ENCODE results near the gene MAJIN.

Gene MAJIN

GRCh38 chr11:64929625-64930024 lies 42.3 kb downstream of the MAJIN start:
- DNase-seq, result no peak

DNA sequence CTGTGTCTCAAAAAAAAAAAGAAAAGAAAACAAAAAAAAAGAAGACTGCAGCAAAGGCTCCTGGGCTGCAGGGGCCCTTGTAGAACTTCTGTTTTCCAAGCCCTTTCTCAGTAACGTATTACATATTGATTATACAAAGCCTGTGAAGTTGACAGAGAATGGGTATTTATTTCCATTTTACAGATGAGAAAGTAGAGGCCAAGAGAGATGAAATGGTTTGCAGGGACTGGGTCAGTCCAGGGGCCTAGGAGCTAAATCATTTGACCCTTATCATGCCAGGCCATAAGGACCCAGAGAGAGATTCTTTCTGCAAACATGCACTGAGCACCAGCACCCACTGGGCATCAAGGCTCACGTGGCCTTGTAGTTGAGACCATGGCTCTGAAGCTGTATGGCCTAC lies 43.0 kb downstream of the MAJIN start:
- no peak for DNase-seq

GRCh38 chr11:64926689-64927088 lies 45.2 kb downstream of the MAJIN start:
- DNase-seq, result no peak

DNA sequence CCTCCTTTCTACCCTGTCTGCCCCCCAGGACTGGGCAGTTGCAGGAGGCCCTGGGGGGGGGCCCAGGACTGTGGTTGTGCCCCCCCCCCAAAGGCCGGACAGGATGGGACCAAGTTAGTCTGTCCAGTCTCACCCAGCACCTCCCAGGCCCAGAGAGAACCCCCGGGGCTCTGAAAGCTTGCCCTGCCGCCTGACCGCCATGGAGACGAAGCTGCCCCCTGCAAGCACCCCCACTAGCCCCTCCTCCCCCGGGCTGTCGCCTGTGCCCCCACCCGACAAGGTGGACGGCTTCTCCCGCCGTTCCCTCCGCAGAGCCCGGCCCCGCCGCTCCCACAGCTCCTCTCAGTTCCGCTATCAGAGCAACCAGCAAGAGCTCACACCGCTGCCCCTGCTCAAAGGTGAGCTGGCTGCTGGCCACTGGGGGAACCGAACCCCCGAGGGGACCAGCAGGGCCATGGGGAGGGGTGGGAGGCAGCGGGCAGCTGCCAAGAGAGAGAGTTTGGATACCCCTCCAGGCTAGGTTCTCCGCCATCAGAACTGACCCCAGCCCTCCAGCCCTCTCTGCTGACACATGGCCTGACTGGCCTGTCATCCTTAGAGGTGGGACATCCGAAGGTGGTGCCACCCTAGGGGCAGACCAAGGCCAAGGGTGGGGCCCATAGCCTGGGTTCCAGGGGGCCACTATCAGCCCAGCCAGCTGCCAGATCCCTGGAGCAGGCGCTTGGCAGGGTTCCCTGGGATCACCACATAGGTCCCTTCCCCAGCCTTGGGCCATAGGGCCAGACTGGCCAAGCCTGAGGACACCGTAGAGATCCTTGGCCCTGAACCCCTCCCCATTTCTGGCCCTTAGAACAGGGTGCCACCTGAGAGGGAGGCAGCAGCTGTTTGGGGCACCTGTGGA lies 46.1 kb downstream of the MAJIN start:
- peak; percentile 23 for DNase-seq

GRCh38 chr11:64924910-64925284 lies 47.0 kb downstream of the MAJIN start:
- DNase-seq, result peak; percentile 44

DNA sequence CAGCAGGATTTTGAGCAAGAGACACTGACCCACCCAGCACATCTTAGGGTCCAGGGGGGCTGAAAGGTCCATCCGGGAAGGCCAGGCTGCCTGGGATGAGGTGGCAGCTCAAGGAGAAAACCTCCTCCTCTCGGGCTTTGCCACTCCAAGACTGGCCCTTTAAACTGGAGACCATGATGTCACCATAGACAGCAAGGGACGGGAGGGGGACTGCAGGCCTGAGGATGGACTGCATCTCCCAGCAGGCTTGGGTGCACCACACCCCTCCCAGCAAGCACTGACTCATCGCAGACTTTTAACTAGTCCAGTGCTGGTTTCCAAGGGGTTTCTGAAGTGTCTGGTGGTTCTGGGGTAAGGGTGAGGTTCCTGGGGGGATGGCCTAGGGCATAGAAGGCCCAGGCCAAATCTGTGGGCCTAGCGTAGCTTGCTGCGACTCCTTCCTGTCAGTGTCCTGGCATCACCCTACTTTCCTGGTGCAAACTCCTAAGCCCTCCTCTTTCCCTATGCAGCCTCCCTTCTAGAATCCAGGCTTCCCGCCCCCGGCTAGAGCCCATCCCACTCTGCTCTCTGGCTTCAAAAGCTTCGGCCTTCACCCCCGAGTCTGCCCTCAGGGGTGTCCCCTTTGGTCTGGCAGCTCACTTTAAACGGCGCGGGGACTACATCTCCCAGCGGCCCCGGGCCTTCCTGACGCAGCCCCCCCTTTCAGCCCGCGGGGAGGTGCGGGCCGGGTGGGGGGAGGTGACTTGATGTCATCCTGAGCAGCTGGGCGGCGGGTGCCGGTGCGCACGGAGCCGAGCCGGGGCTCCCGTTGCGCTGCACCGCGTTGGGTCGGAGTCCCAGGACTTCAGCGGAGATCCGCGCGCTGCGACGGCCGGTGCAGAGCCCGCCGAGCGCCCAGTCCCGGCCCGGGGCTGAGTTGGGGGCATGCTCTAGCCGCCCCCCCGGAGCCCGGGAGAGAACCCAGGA lies 47.7 kb downstream of the MAJIN start, which contains the start of gene PPP2R5B:
PPP2R5B (plus strand) TSS at position 746 of the 966 bp plus-strand sequence. CDS start 1,046 bp downstream, outside the sequence.
- DNase-seq, result peak; percentile 95

DNA sequence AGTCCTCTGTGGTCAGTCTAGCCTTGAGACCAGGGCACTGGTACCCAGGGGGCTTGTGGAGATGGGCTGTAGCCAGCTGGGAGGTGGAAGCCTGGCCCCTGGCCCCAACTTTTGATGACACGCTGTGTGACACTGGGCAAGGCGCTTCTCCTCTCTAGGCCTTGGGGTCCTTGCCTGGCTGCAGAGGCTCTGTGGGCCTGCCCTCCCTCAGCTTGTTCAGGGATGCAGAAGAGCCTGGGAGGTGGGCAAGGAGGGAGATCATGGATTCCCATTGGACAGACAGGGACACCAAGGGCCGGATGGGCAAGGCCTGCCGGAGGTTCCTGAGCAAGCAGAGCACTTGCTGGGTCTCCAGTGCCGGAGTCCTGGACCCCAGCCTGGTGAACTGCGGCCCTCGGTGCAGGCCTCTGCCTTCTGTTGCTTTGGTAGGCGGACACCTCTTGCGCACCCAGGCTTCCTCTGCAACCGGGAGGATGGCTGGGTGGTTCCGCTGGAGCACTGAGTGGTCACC lies 48.7 kb downstream of the MAJIN start:
- DNase-seq, result peak; percentile 25

- no peak for DNase-seq
Measured at GRCh38 chr11:64921384-64921783, 50.5 kb downstream of the MAJIN start.

GRCh38 chr11:64920124-64920523 lies 51.8 kb downstream of the MAJIN start:
- DNase-seq, result no peak

GRCh38 chr11:64919627-64920026 lies 52.3 kb downstream of the MAJIN start:
- no peak for DNase-seq

- DNase-seq, result no peak
Measured at GRCh38 chr11:64918017-64918416, 53.9 kb downstream of the MAJIN start.

- no peak for DNase-seq
Measured at GRCh38 chr11:64917663-64917995, 54.3 kb downstream of the MAJIN start.

GRCh38 chr11:64916775-64917662 lies 54.9 kb downstream of the MAJIN start, which contains the start of gene ATG2A:
Gene ATG2A (minus strand): TSS chr11:64917209. CDS start chr11:64917135, 74 bp downstream.
- DNase-seq, result peak; percentile 99

DNA sequence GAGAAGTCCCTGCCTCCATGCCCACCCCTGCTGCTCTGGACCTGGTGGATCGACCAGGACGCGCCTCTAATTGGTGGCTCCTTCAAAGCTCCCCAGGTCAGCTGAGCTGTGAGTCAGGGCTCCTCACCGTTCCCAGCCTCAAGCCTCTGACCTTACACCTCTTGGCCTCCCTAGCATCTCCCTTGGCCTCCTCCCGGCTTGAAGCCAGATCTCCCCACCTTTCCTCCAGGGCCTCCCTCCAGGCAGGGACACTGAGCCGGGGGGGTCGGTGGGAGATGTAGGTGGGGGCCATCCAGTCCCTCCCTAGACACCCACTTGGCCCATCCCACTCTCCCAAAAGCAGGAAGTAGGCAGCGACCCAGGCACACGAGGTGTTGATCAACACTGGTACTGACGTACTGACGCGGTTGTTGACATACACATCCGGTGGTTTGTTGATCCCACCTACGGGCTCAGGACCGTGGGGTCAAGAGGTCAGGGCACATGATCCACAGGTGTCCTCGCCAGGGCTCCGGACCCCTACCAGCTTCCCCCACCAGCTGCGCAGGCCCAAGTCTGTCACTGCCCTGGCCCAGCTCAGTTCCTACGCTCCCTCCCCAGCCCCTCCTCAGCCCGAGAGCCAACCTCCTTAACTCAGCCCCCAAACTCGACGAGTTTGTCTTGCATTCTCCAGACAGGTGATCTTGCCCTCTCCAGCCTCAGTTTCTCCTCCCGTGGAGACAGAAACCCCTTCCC lies 55.7 kb downstream of the MAJIN start:
- DNase-seq, result no peak

GRCh38 chr11:64915376-64915887 lies 56.5 kb downstream of the MAJIN start:
- DNase-seq, result no peak

DNA sequence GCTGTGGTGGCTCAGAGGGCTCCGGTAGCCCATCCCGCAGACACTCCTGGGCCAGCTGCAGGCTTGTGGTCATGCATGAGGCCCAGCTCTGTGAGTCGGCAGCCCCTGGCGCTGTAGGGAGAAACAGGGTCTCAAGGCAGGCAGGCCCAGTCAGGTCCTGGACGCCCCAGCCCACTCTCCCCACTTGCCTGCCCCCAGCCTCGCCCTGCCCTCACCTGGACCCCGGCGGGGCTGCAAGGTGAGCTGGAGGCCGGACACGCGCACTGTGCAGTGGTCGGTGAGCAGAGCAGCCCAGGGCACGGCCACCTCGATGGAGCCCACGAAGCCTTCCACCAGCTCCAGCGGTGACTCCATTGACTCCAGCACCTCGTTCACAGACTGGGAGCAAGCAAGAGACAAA lies 57.8 kb downstream of the MAJIN start:
- no peak for DNase-seq

DNA sequence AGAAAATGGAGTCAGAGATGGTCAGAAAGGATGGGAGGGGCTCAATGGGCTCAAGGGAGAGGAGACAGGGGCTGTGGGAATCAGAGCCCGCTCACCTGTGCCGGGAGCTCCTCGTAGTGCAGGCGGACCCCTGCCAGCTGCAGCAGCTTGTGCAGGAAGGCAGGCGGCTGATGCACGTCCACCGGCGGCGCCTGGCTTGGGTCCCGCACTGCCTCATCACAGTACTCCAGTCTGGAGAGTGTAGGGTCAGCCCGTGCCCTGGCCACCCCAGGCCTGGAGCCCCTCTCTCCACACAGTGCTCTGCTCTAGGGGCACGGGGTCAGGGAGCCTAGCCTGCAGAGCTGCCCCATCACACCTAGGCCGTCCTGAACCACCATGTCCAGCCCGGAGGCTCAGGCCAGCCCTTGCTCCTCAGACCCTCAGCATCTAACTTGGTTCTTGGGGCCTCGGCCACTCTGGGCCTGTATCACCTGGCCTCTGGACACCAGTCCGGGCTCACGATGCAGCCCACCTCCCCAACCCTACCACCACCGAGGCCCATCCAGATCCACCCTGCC lies 58.7 kb downstream of the MAJIN start:
- DNase-seq, result no peak

GRCh38 chr11:64911689-64912088 lies 60.2 kb downstream of the MAJIN start:
- no peak for DNase-seq

DNA sequence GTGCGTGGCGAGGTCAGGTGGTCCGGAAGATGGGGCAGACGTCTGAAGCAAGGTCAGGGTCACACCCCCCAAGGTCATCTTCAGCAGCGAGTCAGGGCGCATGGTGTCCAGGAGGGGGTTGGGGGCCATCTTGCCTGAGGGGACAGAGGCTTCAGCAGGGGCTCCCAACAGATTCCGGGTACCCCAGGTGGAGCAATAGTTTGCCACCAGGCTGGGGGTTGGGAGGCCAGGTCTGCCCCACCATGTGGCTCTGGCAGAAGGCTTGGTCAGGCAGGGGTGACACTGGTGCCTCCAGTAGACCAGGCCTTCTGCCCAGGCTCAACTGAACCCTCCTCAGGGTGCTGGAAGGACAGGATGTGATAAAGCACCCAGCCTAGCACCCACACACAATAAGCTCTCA lies 60.8 kb downstream of the MAJIN start:
- DNase-seq, result no peak

DNA sequence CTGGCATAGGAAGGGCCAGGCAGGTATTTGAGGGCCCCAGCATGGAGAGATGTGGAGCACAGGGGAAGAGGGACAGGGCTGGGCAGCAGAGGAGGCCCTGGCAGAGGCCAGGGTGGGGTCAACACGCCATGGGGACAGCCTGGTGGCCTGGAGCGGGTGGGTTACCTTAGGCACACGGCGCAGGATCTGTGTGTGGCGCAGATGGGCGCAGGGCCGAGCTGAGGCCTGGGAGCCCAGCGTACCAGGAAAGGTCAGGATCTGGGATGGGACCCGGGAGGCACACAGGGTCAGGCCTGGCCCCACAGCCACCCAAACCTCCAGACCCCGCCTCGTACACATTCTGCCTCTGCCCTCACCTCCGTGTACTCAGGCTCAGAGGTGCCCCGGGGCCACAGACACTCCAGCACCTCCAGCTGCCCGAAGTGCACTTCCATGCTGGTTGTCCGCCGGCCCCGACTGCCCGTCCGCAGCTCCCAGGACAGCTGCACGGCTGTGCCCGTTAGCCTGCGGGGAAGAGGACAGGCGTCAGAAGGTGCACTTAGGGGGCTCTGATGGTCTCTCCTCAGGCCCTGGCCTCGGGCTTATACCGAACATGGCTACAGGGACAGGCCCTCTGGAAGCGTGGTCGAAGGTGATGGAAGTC lies 61.3 kb downstream of the MAJIN start:
- no peak for DNase-seq

Data from right hindlimb (tissue), 1 donor.